Activated CD8-positive, alpha-beta T cell treated with anti-CD3 and anti-CD28 coated beads for 36 hours (primary cell): ENCODE results near the gene MRTFA. TPM values are rescaled to one million over a fixed set of nuclear protein-coding genes. Genes with fewer than 3 reads are reported as not detected.
A peak's percentile ranks its signal among the peaks of the same experiment; 100 is the strongest.

Experiments used
- ATAC-seq: fragments of 200-7000 bp; cut with Tn5 transposase; one replicate; pipeline ENCODE4 v1.10.0; 2021; ENCODE audit warnings: mild to moderate bottlenecking, moderate library complexity
- CTCF ChIA-PET: fragments of 350-600 bp; sonication (Branson Sonifier 250); formaldehyde crosslinking; loops from one replicate; lab custom pipeline; 2021; ENCODE audit warnings: antibody characterized with exemption; lab: Charles Lee
- POLR2A ChIA-PET: fragments of 350-600 bp; sonication (Branson Sonifier 250); formaldehyde crosslinking; loops from one replicate; lab custom pipeline; 2021; ENCODE audit warnings: antibody characterized with exemption; lab: Charles Lee
- DNase-seq: peaks from one replicate; pipeline ENCODE4 v3.0.0-alpha.2; 2020
- H3K27ac Mint-ChIP-seq: one replicate; pipeline ENCODE4 v1.8.0; 2021; ENCODE audit warnings: mild to moderate bottlenecking, mixed read lengths
- H3K27me3 Mint-ChIP-seq: one replicate; pipeline ENCODE4 v1.8.0; 2021; ENCODE audit warnings: mixed read lengths
- H3K36me3 Mint-ChIP-seq: one replicate; pipeline ENCODE4 v1.8.0; 2021; ENCODE audit warnings: low read depth, mixed read lengths
- H3K4me1 Mint-ChIP-seq: one replicate; pipeline ENCODE4 v1.8.0; 2021; ENCODE audit warnings: low read depth, mixed read lengths
- H3K4me3 Mint-ChIP-seq: one replicate; pipeline ENCODE4 v1.8.0; 2021; ENCODE audit warnings: mild to moderate bottlenecking, moderate library complexity, mixed read lengths
- H3K9me3 Mint-ChIP-seq: one replicate; pipeline ENCODE4 v1.8.0; 2021; ENCODE audit warnings: mixed read lengths
- CTCF ChIP-seq: fragments of 200-600 bp; IDR thresholded peaks from one replicate; pipeline ENCODE4 v1.8.0; 2022; ENCODE audit warnings: antibody characterized with exemption, mild to moderate bottlenecking
- intact Hi-C: fragments of 100-400 bp; cut with micrococcal nuclease; formaldehyde crosslinking; loops from one replicate; pipeline ENCODE4 v1.10.0; 2022
- total RNA-seq, 2 experiments: library from RNA; stranded (reverse); gene quantifications; one replicate each; pipeline ENCODE4 v1.2.3, GENCODE V29; 2021

MRTFA gene
- total RNA-seq, 2 experiments from 2014 or later, result 37.4 to 40.0 TPM

- peaks cover 26% of the 10 kb centered on the region for H3K36me3 Mint-ChIP-seq
Measured at GRCh38 chr22:40441761-40442390, 194.6 kb downstream of the MRTFA start.

GRCh38 chr22:40436505-40437431, 199.8 kb downstream of the MRTFA start:
- no peaks in the 10 kb centered on the region for H3K9me3 Mint-ChIP-seq
- peak; percentile 50 for DNase-seq
- intact Hi-C loops, result loop anchor here (2.0 to 5.0 kb wide), 2 partner anchors 50 to 211 kb away; no protein-coding TSS in a partner anchor
- peak; percentile 78 for TF ChIP-seq CTCF
- peaks cover 61% of the 10 kb centered on the region for H3K4me1 Mint-ChIP-seq
- peaks cover 28% of the 10 kb centered on the region for H3K36me3 Mint-ChIP-seq
- ChIA-PET POLR2A (interaction anchor here (0.6 to 1.5 kb wide), 17 partner anchors 9 to 376 kb away, joined by 3 to 7 read pairs (median 3); no protein-coding TSS in a partner anchor), CTCF (interaction anchor here (0.8 to 9.6 kb wide), 54 partner anchors 8 to 462 kb away, joined by 3 to 139 read pairs (median 6); partner anchors contain the start of gene MRTFA)
- peak; percentile 71 for ATAC-seq
- H3K27me3 Mint-ChIP-seq, result no peaks in the 10 kb centered on the region
- H3K4me3 Mint-ChIP-seq, result peak overlapping the region; percentile 17
- peak overlapping the region; percentile 83 for H3K27ac Mint-ChIP-seq

More at GRCh38 chr22:40441761-40442390, 194.6 kb downstream of the MRTFA start:
- Mint-ChIP-seq H3K27ac (no peak overlapping the region), H3K4me3 (no peak overlapping the region), H3K9me3 (peaks cover 2% of the 10 kb centered on the region), H3K27me3 (no peaks in the 10 kb centered on the region), H3K4me1 (peaks cover 69% of the 10 kb centered on the region)
- DNase-seq (no peak), ATAC-seq (no peak)
- intact Hi-C loops, result no loop called here
- no peak for TF ChIP-seq CTCF
- ChIA-PET POLR2A (interaction anchor here (0.6 to 1.5 kb wide), 3 partner anchors 26 to 194 kb away, joined by 3 to 4 read pairs (median 3); partner anchors contain the start of gene MRTFA), CTCF (interaction anchor here (0.8 to 9.6 kb wide), 5 partner anchors 10 to 205 kb away, joined by 3 to 139 read pairs (median 5); no protein-coding TSS in a partner anchor)

- POLR2A ChIA-PET, result interaction anchor here (0.7 kb wide), 1 partner anchor 12 kb away, joined by 3 read pairs; no protein-coding TSS in a partner anchor
- Mint-ChIP-seq H3K4me1 (peaks cover 46% of the 10 kb centered on the region), H3K36me3 (peaks cover 29% of the 10 kb centered on the region)
Measured at GRCh38 chr22:40434745-40435144, 201.8 kb downstream of the MRTFA start.

GRCh38 chr22:40434106-40434505, 202.4 kb downstream of the MRTFA start:
- DNase-seq (no peak), ATAC-seq (no peak)
- H3K4me3 Mint-ChIP-seq, result no peak overlapping the region
- H3K9me3 Mint-ChIP-seq, result no peaks in the 10 kb centered on the region
- TF ChIP-seq CTCF, result no peak
- intact Hi-C loops, result no loop called here
- H3K4me1 Mint-ChIP-seq, result peaks cover 42% of the 10 kb centered on the region
- no peak overlapping the region for H3K27ac Mint-ChIP-seq
- ChIA-PET CTCF (interaction anchor here (0.6 to 4.2 kb wide), 4 partner anchors 18 to 212 kb away, joined by 3 to 43 read pairs (median 11); no protein-coding TSS in a partner anchor), POLR2A (no interaction called here)
- no peaks in the 10 kb centered on the region for H3K27me3 Mint-ChIP-seq
- peaks cover 31% of the 10 kb centered on the region for H3K36me3 Mint-ChIP-seq

More at GRCh38 chr22:40434745-40435144, 201.8 kb downstream of the MRTFA start:
- no peak for DNase-seq
- CTCF ChIA-PET, result interaction anchor here (0.6 to 9.6 kb wide), 6 partner anchors 17 to 212 kb away, joined by 3 to 139 read pairs (median 38); no protein-coding TSS in a partner anchor
- H3K27ac Mint-ChIP-seq, result no peak overlapping the region
- no peak for ATAC-seq
- intact Hi-C loops, result loop anchor here (5.0 kb wide), 1 partner anchor 213 kb away; no protein-coding TSS in a partner anchor
- no peaks in the 10 kb centered on the region for H3K9me3 Mint-ChIP-seq
- no peaks in the 10 kb centered on the region for H3K27me3 Mint-ChIP-seq
- TF ChIP-seq CTCF, result no peak
- no peak overlapping the region for H3K4me3 Mint-ChIP-seq
